ENCODE measurements around the gene HNRNPUL1.
"Not testable (repeated sequence)": the region's sequence is repeated elsewhere in the genome, so short reads cannot be mapped to it uniquely, and the experiment has no call there.

The HNRNPUL1 gene

GRCh38 chr19:41263850-41264580, at the start of gene HNRNPUL1:
HNRNPUL1 (plus strand) TSS chr19:41264372; CDS start chr19:41264504, 132 bp downstream.
- peak; percentile 97 for DNase-seq (ENCODE audit: low read depth, low spot score)

DNA sequence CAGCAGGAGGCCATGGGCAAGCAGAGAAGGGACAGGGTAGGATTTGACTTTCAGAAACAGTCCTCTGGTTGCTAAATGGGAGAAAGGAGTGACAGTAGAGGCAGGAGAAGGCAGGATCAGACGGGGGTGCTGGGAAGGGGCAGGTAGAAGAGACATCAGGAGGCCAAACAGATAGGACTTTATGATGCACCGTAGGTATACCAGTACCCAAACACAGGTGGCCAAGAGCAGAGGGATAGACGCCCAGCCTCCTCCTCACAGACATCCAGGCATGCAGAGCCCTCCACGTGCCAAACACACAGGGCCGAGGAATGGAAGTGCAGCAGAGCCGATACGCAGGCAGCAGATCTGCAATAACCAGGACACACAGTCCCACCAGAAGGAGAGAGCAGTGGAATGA, 46.4 kb upstream of the HNRNPUL1 start:
- DNase-seq (ENCODE audit: low read depth, low spot score), result no peak

DNA sequence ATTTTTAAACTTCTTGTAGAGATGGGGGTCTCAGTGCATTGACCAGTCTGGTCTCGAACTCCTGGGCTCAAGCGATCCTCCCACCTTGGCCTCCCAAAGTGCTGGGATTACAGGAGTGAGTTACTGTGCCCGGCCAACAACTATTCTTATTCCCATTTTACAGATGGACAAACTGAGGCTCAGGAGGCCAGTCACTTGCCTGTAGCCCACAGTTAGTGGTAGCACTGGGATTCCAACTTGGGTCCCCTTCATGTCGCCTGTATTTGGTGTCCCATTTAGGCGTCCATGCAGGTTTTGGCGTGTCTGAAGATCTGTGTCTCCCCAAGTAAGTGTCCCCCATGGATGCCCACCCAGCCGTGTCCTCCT, 45.9 kb upstream of the HNRNPUL1 start:
- DNase-seq (ENCODE audit: low read depth, low spot score), result no peak

GRCh38 chr19:41218615-41219507, 45.3 kb upstream of the HNRNPUL1 start, which contains the start of gene AXL:
AXL (plus strand) TSS chr19:41219223; CDS start chr19:41219393, 170 bp downstream.
- no peak for DNase-seq (ENCODE audit: low read depth, low spot score)

DNA sequence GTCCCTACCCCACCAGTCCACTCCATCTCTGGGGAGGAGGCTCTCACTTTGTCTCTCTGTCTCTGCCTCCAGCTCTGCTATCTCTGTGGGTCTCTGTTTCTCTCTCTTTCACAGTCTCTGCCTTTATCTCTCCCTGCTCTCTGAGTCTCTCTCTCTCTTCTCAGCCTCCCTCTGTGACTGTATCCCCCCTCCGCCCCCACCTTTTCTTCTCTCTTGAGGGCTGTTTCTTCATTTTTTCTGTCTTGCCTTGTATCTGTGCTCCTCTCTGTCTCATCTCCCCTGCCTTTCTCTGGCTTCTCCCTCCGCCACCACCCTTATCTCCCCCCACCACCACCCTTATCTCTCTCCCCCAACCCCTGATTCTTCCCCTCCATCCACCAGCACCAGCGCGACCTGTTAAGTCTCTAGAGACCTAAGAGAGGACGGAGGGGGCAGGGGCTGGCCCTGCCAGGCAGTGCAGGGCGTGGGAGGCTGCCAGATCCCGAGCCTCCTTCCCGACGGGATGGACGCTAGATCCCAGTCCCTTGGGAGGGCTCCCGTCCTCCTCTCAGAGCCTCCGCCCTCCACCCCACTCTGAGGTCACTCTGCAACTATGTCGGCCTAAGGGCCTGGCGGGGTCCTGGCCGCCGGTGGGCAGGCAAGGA, 44.1 kb upstream of the HNRNPUL1 start:
- DNase-seq (ENCODE audit: low read depth, low spot score), result no peak

GRCh38 chr19:41220811-41221210, 43.4 kb upstream of the HNRNPUL1 start:
- no peak for DNase-seq (ENCODE audit: low read depth, low spot score)

- DNase-seq (ENCODE audit: low read depth, low spot score), result no peak
These were observed 42.5 kb upstream of the HNRNPUL1 start for GRCh38 chr19:41221514-41222205.

- no peak for DNase-seq (ENCODE audit: low read depth, low spot score)
These were observed 41.9 kb upstream of the HNRNPUL1 start for GRCh38 chr19:41222240-41222639.

GRCh38 chr19:41223431-41224234, 40.5 kb upstream of the HNRNPUL1 start:
- no peak for DNase-seq (ENCODE audit: low read depth, low spot score)

GRCh38 chr19:41224632-41225031, 39.5 kb upstream of the HNRNPUL1 start:
- DNase-seq (ENCODE audit: low read depth, low spot score), result no peak

GRCh38 chr19:41225238-41226052, 38.7 kb upstream of the HNRNPUL1 start:
- DNase-seq (ENCODE audit: low read depth, low spot score), result no peak

DNA sequence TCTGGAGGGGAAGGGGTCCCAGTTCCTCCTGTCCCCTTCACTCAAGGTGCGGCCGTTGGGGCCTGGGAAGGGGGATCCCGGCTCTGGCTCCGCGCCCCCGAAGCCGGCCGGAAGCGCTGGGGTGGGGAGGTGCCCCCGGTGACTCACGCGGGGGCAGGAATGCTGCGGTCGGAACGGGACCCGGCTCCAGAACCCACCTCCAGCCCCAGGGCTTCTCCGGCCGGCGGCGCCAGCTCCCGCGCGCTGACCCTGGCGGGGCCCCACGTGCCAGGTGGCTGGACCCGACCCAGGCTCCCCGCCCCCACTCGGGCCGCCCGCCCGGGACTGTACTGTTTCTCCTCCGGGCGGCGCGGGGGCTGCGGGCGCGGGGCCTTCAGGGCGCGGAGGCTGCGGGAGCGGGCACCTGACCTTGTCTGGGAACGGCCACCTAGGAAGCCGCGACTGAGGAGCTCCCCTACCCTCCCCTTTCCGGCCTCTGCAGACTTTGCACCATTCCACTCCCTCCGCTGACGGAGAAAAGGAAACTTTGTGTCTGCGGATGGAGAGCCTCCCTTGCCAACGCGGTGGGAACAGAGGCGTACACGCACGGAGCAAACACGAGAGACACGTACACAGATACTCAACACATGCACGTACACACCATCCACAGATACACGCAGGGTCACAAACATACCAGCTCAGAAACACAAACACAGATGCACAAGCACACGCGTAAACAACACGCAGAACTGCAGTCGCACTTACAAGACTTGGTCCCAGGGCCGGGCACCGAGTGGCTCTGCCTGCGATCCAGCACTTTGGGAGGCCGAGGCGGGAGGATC, 37.9 kb upstream of the HNRNPUL1 start:
- DNase-seq (ENCODE audit: low read depth, low spot score), result no peak

GRCh38 chr19:41226874-41227390, 37.2 kb upstream of the HNRNPUL1 start:
- DNase-seq (ENCODE audit: low read depth, low spot score), result no peak

DNA sequence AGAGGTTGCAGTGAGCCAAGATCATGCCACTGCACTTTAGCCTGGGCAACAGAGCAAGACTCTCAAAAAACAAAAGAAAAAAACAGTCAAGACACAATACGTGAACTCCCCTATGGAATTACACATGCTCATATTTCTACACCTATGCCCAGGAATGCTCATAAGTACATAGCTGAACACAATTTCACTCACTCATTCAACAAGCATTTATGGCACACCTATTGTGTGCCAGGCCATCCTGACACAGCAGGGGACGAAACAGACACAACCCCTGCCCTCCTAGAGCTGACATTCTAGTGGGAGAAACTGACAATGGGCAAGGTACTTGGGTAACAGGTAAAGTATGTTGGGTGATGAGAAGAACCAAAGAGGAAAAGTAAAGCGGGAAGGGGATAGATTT, 35.7 kb upstream of the HNRNPUL1 start:
- no peak for DNase-seq (ENCODE audit: low read depth, low spot score)

GRCh38 chr19:41229338-41229737, 34.8 kb upstream of the HNRNPUL1 start:
- DNase-seq (ENCODE audit: low read depth, low spot score), result not testable (repeated sequence)

DNA sequence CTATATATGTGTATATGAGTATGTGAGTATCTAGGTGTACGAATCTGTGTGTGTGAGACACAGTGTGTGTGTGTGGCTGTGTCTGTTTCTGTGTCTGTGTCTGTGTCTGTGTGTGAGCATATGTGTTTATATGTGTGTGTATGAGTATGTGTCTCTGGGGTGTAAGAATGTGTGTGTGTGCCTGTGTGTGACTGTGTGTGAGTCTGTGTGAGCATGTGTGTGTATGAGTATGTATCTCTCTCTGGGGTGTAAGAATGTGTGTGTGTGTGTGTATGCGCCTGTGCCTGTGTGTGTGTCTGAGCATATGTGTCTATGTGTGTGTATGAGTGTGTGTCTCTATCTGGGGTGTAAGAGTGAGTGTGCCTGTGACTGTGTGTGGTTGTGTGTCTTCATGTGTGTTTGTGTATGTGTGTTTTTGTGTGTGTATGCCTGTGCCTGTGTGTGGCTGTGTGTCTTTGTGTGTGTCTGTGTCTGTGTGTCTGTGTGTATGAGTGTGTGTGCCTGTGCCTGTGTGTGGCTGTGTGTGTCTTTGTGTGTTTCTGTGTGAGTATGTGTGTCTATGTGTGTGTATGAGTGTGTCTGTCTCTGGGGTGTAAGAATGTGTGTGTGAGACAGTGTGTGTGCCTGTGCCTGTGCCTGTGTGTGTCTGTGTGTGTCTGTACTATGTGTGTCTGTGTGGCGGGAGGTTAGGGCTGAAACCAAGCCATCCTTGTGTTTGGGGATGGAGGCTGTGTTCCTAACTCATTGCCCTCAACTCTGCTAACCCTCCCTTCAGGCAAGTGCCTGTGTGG, 33.9 kb upstream of the HNRNPUL1 start:
- no peak for DNase-seq (ENCODE audit: low read depth, low spot score)

DNA sequence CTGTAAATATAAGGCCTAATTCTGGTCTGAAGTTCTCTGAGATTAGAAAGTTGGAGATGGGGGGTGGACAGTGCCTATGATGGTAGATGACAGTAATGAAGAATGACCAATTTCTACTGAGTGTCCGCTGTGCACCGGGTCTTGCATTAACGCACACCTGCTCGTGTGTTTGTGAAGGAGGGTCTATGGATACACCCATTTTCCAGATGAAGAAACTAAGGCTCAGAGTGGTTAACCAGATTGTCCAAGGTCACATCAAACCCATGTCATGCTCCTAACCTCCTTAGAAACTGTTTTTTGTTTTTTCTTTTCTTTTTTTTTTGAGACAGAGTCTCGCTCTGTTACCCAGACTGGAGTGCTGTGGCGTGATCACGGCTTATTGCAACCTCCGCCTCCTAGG, 31.5 kb upstream of the HNRNPUL1 start:
- DNase-seq (ENCODE audit: low read depth, low spot score), result no peak

DNA sequence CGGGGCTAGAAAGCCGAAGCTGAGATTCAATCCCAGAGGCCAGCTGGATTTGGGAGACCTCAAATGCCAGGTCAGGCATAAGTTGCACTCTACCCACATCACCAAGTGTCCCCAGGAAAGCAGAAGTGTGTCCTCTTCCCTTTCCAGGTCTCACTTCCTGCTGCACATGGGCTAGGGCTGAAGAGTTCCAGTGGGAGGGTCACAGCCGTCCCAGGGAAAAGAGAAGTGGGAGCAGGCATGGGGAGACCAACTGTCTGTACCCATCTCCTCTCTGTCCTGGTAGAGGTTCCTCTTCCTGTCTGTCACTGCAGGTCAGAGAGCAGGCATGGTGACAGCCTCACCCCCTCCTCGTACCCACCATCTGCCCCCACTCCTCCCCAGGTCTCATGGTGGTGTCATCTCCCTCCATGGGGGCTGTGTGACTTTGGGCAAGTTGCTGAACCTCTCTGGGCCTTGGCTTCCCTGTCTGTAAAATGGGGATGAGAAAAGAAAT, 30.4 kb upstream of the HNRNPUL1 start:
- no peak for DNase-seq (ENCODE audit: low read depth, low spot score)
